HepG2 (cell line): ENCODE data around the gene BCL6B. TPM values are rescaled to one million over a fixed set of nuclear protein-coding genes. Genes with fewer than 3 reads are reported as not detected.

Experiments
- ATAC-seq: fragments of 200-7000 bp; cut with Tn5 transposase; 3 replicates; pipeline ENCODE4 v1.9.1; 2020; ENCODE audit warnings: mild to moderate bottlenecking, moderate library complexity
- BruUV-seq: library from RNA; stranded (reverse); fragments of 400-500 nt; replicated peaks from 2 replicates; lab custom pipeline; 2021; lab: Mats Ljungman, UMichigan
- CTCF ChIA-PET: fragments of 300-600 bp; formaldehyde crosslinking; extraction: SDS; loops from one replicate; lab custom pipeline; 2021; ENCODE audit warnings: low total read pairs, inconsistent platforms, low intra/inter-chr PET ratio; lab: Yijun Ruan, JAX
- POLR2A ChIA-PET: fragments of 350-600 bp; sonication (Branson Sonifier 250); formaldehyde crosslinking; loops from one replicate; lab custom pipeline; 2020; ENCODE audit warnings: antibody characterized with exemption, inconsistent platforms; lab: Yijun Ruan, JAX
- DNase-seq: peaks from one replicate; pipeline ENCODE4 v3.0.0-alpha.2; 2015; ENCODE audit warnings: low spot score
- FAIRE-seq: peaks from 3 replicates; lab custom pipeline; 2011; peaks lifted over from hg19 to GRCh38; lab: Jason Lieb, UNC
- H2AFZ ChIP-seq: one replicate; pipeline ENCODE4 v1.6.1; 2011; ENCODE audit warnings: low read length, inconsistent platforms
- H3K27ac ChIP-seq: fragments of 300-600 bp; 3 replicates; pipeline ENCODE4 v1.8.0; 2011; ENCODE audit warnings: mixed run types, mild to moderate bottlenecking, mixed read lengths, low read length, inconsistent platforms; ENCODE audit not compliant: insufficient read depth; ENCODE audit errors: extremely low read length
- H3K27me3 ChIP-seq, 2 experiments: fragments of 200-600 bp in 1 of 2; 2 replicates in 1 of 2; 3 replicates in 1 of 2; pipeline versions ENCODE4 v1.6.0 to v1.8.0; 2011; ENCODE audit warnings: low read length in 2 of 2, mild to moderate bottlenecking in 2 of 2, moderate library complexity in 2 of 2, inconsistent platforms in 1 of 2; ENCODE audit not compliant: insufficient read depth in 2 of 2, control insufficient read depth in 1 of 2
- H3K36me3 ChIP-seq, 2 experiments: fragments of 200-600 bp in 1 of 2; replicated peaks in 1 of 2; 2 replicates in 1 of 2; 3 replicates in 1 of 2; pipeline versions ENCODE4 v1.5.1 to v1.8.0; 2011; ENCODE audit warnings: low read length in 2 of 2, inconsistent platforms in 1 of 2; ENCODE audit not compliant: insufficient read depth in 2 of 2, control insufficient read depth in 1 of 2
- H3K4me1 ChIP-seq: 2 replicates; pipeline ENCODE4 v1.5.1; 2012; ENCODE audit warnings: low read length, inconsistent platforms; ENCODE audit not compliant: insufficient read depth
- H3K4me2 ChIP-seq: 2 replicates; pipeline ENCODE4 v1.6.0; 2011; ENCODE audit warnings: low read depth, low read length, inconsistent platforms
- H3K4me3 ChIP-seq, 3 experiments: fragments of 200-600 bp in 1 of 3; sonication (generic), shearing (Covaris generic) in 1 of 3; replicated peaks in 1 of 3; 2 replicates each; pipeline ENCODE4 v1.5.1; 2011 to 2016; ENCODE audit warnings: low read length in 3 of 3, inconsistent platforms in 2 of 3, low read depth in 2 of 3, mild to moderate bottlenecking in 2 of 3, control low read depth in 1 of 3, mixed read lengths in 1 of 3; ENCODE audit not compliant: insufficient read depth in 1 of 3
- H3K79me2 ChIP-seq: one replicate; pipeline ENCODE4 v1.6.1; 2011; ENCODE audit warnings: low read length, inconsistent platforms; ENCODE audit not compliant: insufficient read depth
- H3K9ac ChIP-seq: 2 replicates; pipeline ENCODE4 v1.6.0; 2011; ENCODE audit warnings: mild to moderate bottlenecking, low read depth, low read length, inconsistent platforms; ENCODE audit not compliant: insufficient read depth
- H3K9me3 ChIP-seq: 2 replicates; pipeline ENCODE4 v1.5.1; 2012; ENCODE audit warnings: mild to moderate bottlenecking, low read length
- H4K20me1 ChIP-seq: 2 replicates; pipeline ENCODE4 v1.6.0; 2011; ENCODE audit warnings: inconsistent platforms, mild to moderate bottlenecking, low read length, moderate library complexity; ENCODE audit not compliant: insufficient read depth
- CERS6 ChIP-seq: sonication (generic); formaldehyde crosslinking; IDR thresholded peaks from 2 replicates; pipeline ENCODE4 v1.5.0; 2020; ENCODE audit warnings: missing genetic modification reagents
- GMEB1 ChIP-seq: sonication (generic); formaldehyde crosslinking; IDR thresholded peaks from 2 replicates; pipeline ENCODE4 v1.5.1; 2020; ENCODE audit warnings: missing genetic modification reagents, mild to moderate bottlenecking, borderline replicate concordance
- ISL2 ChIP-seq: sonication (generic); formaldehyde crosslinking; IDR thresholded peaks from 2 replicates; pipeline ENCODE4 v1.5.0; 2020; ENCODE audit warnings: missing genetic modification reagents
- LBX2 ChIP-seq: sonication (generic); formaldehyde crosslinking; IDR thresholded peaks from 2 replicates; pipeline ENCODE4 v1.5.0; 2020; ENCODE audit warnings: missing genetic modification reagents, mild to moderate bottlenecking, borderline replicate concordance
- PAWR ChIP-seq: sonication (generic); formaldehyde crosslinking; IDR thresholded peaks from 2 replicates; pipeline ENCODE4 v1.4.0; 2020; ENCODE audit warnings: missing genetic modification reagents, mild to moderate bottlenecking, borderline replicate concordance
- POLR2AphosphoS2 ChIP-seq: IDR thresholded peaks from 2 replicates; pipeline ENCODE4 v1.6.1; 2011; ENCODE audit warnings: low read depth, low read length, improper control_type of control experiment
- ZNF687 ChIP-seq: sonication (generic); formaldehyde crosslinking; IDR thresholded peaks from 2 replicates; pipeline ENCODE4 v1.5.1; 2020; ENCODE audit warnings: mild to moderate bottlenecking, missing genetic modification reagents, moderate library complexity
- ZNF878 ChIP-seq: sonication (generic); formaldehyde crosslinking; IDR thresholded peaks from 2 replicates; pipeline ENCODE4 v1.8.1; 2023; ENCODE audit warnings: mild to moderate bottlenecking, missing genetic modification reagents, moderate library complexity
- WGBS: methylation state at CpG from one replicate; pipeline ENCODE4 v1.1.6; 2017; ENCODE audit warnings: low lambda C conversion rate; 5-methylcytosine and 5-hydroxymethylcytosine counted together
- in situ Hi-C: cut with HindIII; loops from 2 replicates; pipeline ENCODE4 v1.10.0; 2017; ENCODE audit warnings: low pct_unique_long_range_greater_than_20kb; ENCODE audit not compliant: extremely low pct_ligation_motif_present
- intact Hi-C: fragments of 100-400 bp; cut with micrococcal nuclease; formaldehyde crosslinking; loops from one replicate; pipeline ENCODE4 v1.10.0; 2022; ENCODE audit not compliant: unreplicated experiment
- polyA plus RNA-seq, 8 experiments: library from polyadenylated mRNA; depleted of rRNA in 3 of 8; stranded (reverse) in 7 of 8; unstranded in 1 of 8; fragments of >200 nt; fragmentation: Illumina TruSeq in 4 of 8; extraction: Trizol in 4 of 8; gene quantifications; 2 replicates each; pipeline versions ENCODE4 v1.2.1 to v1.2.3, GENCODE V29; 2011 to 2016; ENCODE audit warnings: low read depth in 4 of 8, missing spikeins in 1 of 8, mixed read lengths in 1 of 8; ENCODE audit not compliant: insufficient read depth in 1 of 8
- total RNA-seq, 5 experiments: library from RNA; depleted of rRNA; stranded (reverse); fragments of >200 nt; fragmentation: Illumina TruSeq; extraction: Trizol; gene quantifications; 2 replicates each; pipeline ENCODE4 v1.2.3, GENCODE V29; 2016; ENCODE audit warnings: low read depth in 1 of 5

The BCL6B gene
- total and polyA plus RNA-seq, 2 of the 13 experiments (the other 11 are each of a cell fraction or from before 2014, with no cell fraction given) = not detected

- 85% methylated on average over 3 of the region's 3 CpGs for WGBS
- Histone ChIP-seq H3K4me2 (no peak overlapping the region), H2AFZ (no peak overlapping the region), H3K27me3 (no peaks in the 10 kb centered on the region; a peak in 3 of 5 replicates), H3K79me2 (peaks cover 25% of the 10 kb centered on the region), H3K4me1 (peaks cover 40% of the 10 kb centered on the region), H3K4me3 (no peak overlapping the region), H3K9ac (no peak overlapping the region), H3K27ac (no peak overlapping the region), H3K36me3 (no peaks in the 10 kb centered on the region; a peak in 1 of 5 replicates), H3K9me3 (no peaks in the 10 kb centered on the region), H4K20me1 (no peaks in the 10 kb centered on the region)
- in situ Hi-C loops = loop anchor here (10.0 kb wide), 1 partner anchor 352 kb away; no protein-coding TSS in a partner anchor
- ChIA-PET POLR2A (no interaction called here), CTCF (no interaction called here)
- FAIRE-seq (no peak), ATAC-seq (no peak), DNase-seq (no peak)
- BruUV-seq = no TSS peak
- intact Hi-C loops = no loop called here
- no peak for TF ChIP-seq ZNF878 (CRISPR knock-in tag)
- no peak for TF ChIP-seq CERS6 (CRISPR knock-in tag)
- no peak for TF ChIP-seq ISL2
- TF ChIP-seq POLR2AphosphoS2 = no peak
Measured at GRCh38 chr17:7016418-7016817, 6.4 kb upstream of the BCL6B start.

GRCh38 chr17:7016886-7017826 is 5.7 kb upstream of the BCL6B start:
- WGBS = 92% methylated on average over 16 of the region's 20 CpGs
- POLR2A ChIA-PET = no interaction called here
- TF ChIP-seq ZNF687 (CRISPR knock-in tag) (no peak), LBX2 (CRISPR knock-in tag) (no peak), GMEB1 (CRISPR knock-in tag) (no peak), PAWR (CRISPR knock-in tag) (no peak)

More at GRCh38 chr17:7016886-7017826, 5.7 kb upstream of the BCL6B start:
- no peak overlapping the region for H3K9ac ChIP-seq
- peaks cover 44% of the 10 kb centered on the region for H3K4me1 ChIP-seq
- H3K27ac ChIP-seq = no peak overlapping the region
- H3K4me3 ChIP-seq = no peak overlapping the region
- in situ Hi-C loops = loop anchor here (10.0 kb wide), 1 partner anchor 352 kb away; no protein-coding TSS in a partner anchor
- DNase-seq (no peak), FAIRE-seq (no peak), ATAC-seq (no peak)
- H3K4me2 ChIP-seq = no peak overlapping the region
- H3K27me3 ChIP-seq = peaks cover 0 to under 1% of the 10 kb centered on the region in 2 experiments; a peak in 3 of 5 replicates
- no peaks in the 10 kb centered on the region for H4K20me1 ChIP-seq
- no peaks in the 10 kb centered on the region for H3K9me3 ChIP-seq
- H3K79me2 ChIP-seq = peaks cover 18% of the 10 kb centered on the region
- CTCF ChIA-PET = no interaction called here
- intact Hi-C loops = no loop called here
- H3K36me3 ChIP-seq = no peaks in the 10 kb centered on the region; a peak in 1 of 5 replicates
- H2AFZ ChIP-seq = no peak overlapping the region
- BruUV-seq = no TSS peak
